ENCODE data around the gene TNXB. TPM values are rescaled to one million over a fixed set of nuclear protein-coding genes. Genes with fewer than 3 reads are reported as not detected.

The TNXB gene
- polyA plus RNA-seq, 1 donor from 2014 or later, result 3.3 TPM

GRCh38 chr6:32127409-32127716 lies 18.2 kb upstream of the TNXB start:
- Histone ChIP-seq H3K79me2 (replicated peaks; ENCODE audit: insufficient read depth, low read length) (peaks cover 25% of the 10 kb centered on the region), H3K36me3 (ENCODE audit: insufficient read depth, low read length) (no peaks in the 10 kb centered on the region), H3K27me3 (ENCODE audit: insufficient read depth, low read depth, low read length) (no peaks in the 10 kb centered on the region), H3K4me2 (ENCODE audit: low read length) (peak overlapping the region; percentile 91), H2AFZ (ENCODE audit: low read depth, low read length) (no peak overlapping the region), H3K4me3 (ENCODE audit: low read length) (peak overlapping the region; percentile 89), H4K20me1 (ENCODE audit: insufficient read depth) (no peaks in the 10 kb centered on the region), H3K9me2 (ENCODE audit: insufficient read depth, low read length) (no peaks in the 10 kb centered on the region), H3F3A (ENCODE audit: insufficient read depth, low read length, poor library complexity, severe bottlenecking) (no peaks in the 10 kb centered on the region), H3K9me3 (ENCODE audit: low read length) (no peaks in the 10 kb centered on the region), H3K9ac (ENCODE audit: low read length) (peak overlapping the region; percentile 94), H3K27ac (ENCODE audit: low read length) (peak overlapping the region; percentile 98)
- TF ChIP-seq MXI1 (conservative IDR thresholded peaks at IDR 0.05; ENCODE audit: poor library complexity, severe bottlenecking) (no peak), EZH2 (IDR thresholded peaks at IDR 0.05; ENCODE audit: borderline replicate concordance, insufficient read depth, low read length, poor library complexity, severe bottlenecking) (no peak), TAF1 (IDR thresholded peaks at IDR 0.05; ENCODE audit: low read depth) (no peak), EP300 (conservative IDR thresholded peaks at IDR 0.05; ENCODE audit: poor library complexity, severe bottlenecking) (no peak), REST (IDR thresholded peaks at IDR 0.05; ENCODE audit: borderline replicate concordance) (no peak), POLR2AphosphoS5 (IDR thresholded peaks at IDR 0.05) (no peak), SMC3 (conservative IDR thresholded peaks at IDR 0.05; ENCODE audit: poor library complexity) (no peak), CTCF (IDR thresholded peaks at IDR 0.05; ENCODE audit: poor library complexity, severe bottlenecking) (no peak), RAD21 (conservative IDR thresholded peaks at IDR 0.05) (no peak)

- Histone ChIP-seq H3K9me3 (ENCODE audit: low read length) (no peaks in the 10 kb centered on the region), H3K9ac (ENCODE audit: low read length) (peak overlapping the region; percentile 94), H3K36me3 (ENCODE audit: insufficient read depth, low read length) (no peaks in the 10 kb centered on the region), H3K4me3 (ENCODE audit: low read length) (peak overlapping the region; percentile 89), H3F3A (ENCODE audit: insufficient read depth, low read length, poor library complexity, severe bottlenecking) (no peaks in the 10 kb centered on the region), H3K9me2 (ENCODE audit: insufficient read depth, low read length) (no peaks in the 10 kb centered on the region), H3K27ac (ENCODE audit: low read length) (peak overlapping the region; percentile 98), H3K79me2 (replicated peaks; ENCODE audit: insufficient read depth, low read length) (peaks cover 25% of the 10 kb centered on the region), H3K4me2 (ENCODE audit: low read length) (peak overlapping the region; percentile 91), H4K20me1 (ENCODE audit: insufficient read depth) (no peaks in the 10 kb centered on the region), H3K27me3 (ENCODE audit: insufficient read depth, low read depth, low read length) (no peaks in the 10 kb centered on the region), H2AFZ (ENCODE audit: low read depth, low read length) (no peak overlapping the region)
- TF ChIP-seq RAD21 (conservative IDR thresholded peaks at IDR 0.05) (no peak), CTCF (IDR thresholded peaks at IDR 0.05; ENCODE audit: poor library complexity, severe bottlenecking) (no peak)
Measured at GRCh38 chr6:32126880-32127279, 17.7 kb upstream of the TNXB start.

Measured in neural cell (in vitro differentiated cells).